GM21447 (cell line): Measurements from ENCODE around the gene CTTNBP2.
A peak's percentile ranks its signal among the peaks of the same experiment; 100 is the strongest.

Experiments
- ATAC-seq: cut with Tn5 transposase; IDR thresholded peaks from one replicate; pipeline ENCODE4 v1.9.1; 2021; ENCODE audit not compliant: unreplicated experiment

The CTTNBP2 gene

DNA sequence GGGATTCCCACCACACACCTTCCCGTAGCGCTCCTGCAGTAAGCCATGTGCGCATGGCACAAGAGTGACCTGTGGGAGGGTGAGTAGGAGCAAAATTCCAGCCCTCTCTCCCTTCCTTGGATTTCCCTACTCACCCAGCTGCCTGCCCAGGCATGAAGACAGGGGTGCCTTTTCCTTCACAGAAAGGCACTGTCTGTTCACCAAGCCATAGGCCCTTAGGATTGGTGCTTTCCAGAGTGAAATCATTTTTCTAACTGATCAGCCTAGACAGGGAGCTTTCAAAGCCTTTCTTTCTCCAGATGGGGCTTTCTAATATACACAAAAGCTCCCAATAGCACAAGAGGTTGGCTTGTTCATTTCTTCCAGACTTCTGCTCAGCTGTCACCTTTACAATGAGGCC is 79.7 kb downstream of the CTTNBP2 start:
- no peak for ATAC-seq

DNA sequence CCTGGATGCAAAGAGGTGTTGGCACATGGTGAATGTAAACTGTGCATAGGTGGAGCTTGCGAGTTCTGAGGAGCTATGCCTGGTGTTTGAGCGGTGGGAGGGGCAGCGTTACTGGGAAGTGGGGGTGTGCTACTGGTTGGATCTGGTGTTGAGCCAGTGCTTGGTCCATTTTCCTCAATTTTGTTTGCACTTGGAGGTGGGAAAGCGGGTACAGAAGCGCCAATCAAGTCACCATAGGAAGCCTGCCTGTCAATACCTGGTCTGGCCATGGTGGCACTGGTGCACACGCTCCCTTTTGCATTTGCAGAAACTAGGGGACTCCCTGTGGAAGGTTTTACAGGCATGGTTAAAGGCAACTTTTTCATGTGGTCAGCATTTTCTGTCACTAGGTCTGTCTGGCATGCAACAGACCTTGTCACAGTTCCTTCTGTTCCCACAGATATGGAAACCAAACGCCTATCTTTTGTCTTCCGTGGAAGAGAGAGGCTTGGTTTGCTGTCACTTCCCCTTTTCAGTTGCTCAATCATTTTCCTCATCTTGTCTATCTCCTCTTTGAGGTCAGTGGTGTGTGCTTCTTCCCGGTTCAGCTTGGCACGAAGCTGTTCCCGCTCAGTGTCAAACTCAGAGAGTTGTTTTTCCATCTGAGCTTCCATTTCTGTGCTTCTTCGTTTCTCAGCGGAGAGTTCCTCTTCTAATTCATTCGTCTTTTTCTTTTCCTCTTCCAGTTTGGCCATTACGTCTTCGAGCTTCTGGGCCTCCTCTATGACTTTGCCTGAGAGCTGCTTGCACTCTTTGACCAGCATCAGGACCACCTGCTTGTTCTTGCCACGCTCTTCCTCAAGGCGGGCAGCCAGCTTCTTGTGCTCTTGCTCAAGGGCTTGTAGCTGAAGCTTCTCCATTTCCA is 81.1 kb downstream of the CTTNBP2 start:
- ATAC-seq = peak; percentile 78

DNA sequence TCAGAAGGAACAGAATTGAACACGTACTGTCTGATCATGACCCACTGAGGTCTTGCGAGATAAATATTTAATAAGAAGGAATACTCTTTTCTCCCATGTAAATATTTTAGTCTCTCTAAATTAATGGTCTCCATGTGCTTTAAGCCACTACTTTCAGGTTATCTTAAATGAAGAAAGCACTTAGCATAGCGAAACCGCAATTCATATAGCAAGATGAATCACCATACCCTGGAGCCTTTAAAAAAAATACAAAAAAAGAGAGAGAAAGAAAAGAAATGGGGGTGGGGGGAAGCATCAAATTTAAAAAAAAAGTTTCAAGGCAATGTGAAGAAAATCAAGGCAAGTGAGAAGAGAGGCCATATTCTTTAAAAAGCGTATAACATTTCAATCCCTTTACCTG is 82.5 kb downstream of the CTTNBP2 start:
- ATAC-seq = no peak

DNA sequence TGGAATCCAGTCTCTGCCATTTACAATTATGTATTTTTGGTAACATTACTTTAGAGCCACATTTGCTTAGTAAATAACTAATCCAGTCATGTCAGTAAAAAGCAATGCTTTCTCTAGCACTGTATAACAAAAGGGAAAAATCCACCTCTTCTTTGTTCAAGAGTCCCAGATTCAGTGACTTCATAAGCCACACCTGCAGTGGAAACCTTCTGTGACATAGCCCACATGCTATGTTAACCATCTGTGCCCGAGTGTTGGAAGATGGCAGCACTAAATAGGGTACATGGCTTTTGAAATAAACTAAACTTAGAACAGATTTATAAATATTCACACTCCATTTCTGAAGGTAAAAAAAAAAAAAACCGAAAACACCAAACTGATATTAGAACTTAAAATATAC is 83.0 kb downstream of the CTTNBP2 start:
- ATAC-seq = no peak

DNA sequence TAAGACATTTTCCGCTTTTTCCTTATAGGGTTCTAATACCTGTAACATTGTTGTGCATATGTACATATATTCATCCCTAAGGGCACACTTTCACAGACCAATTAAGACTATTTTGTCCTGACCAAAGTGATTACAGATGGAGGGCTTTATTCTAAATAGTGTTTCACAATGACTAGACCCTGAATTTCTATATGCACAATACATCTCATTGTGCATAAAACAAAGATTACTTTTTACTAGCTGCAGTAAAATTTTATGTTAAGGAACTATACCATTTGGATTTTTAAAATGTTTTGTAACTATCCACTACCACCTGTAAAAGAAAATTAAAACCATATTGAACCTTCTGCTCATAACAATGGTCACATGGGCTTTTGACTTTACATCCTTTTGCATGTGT is 87.8 kb downstream of the CTTNBP2 start:
- no peak for ATAC-seq

DNA sequence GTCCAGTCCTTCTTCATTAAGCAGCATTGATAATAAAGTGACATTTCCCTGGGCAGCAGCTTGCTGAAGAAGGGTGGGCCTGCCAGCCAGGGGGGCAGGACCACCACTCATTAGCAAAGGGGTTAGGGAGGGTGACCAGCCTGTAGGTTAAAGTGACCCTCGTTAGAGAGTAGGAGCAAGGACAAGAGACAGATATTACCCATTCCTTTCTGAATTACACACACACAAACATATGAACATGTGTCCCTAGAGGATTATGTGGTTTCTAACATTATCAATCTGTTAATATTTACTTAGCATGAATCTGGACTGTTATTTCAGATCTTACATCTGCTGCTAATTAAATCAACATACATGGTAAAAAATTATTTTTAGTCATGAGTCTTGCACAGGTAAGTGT is 88.9 kb downstream of the CTTNBP2 start:
- no peak for ATAC-seq

DNA sequence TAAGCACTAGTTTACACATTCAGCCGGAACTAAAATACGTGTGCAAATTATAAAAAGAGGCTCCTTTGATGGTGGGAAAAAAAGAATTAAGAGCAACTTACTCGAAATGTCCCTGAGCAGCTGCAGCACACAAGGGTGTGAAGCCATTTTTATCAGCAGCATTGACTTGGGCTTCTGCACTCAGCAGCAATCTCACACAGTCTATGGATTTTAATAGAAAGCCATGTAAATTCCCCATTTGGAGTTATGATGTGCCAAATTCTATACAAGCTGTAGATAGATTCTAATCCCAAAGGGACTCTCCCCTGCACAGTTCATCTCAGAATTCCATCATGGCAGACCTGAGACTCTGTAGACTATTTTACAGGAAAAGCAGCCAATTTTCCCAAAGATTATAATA is 90.5 kb downstream of the CTTNBP2 start:
- ATAC-seq = no peak

DNA sequence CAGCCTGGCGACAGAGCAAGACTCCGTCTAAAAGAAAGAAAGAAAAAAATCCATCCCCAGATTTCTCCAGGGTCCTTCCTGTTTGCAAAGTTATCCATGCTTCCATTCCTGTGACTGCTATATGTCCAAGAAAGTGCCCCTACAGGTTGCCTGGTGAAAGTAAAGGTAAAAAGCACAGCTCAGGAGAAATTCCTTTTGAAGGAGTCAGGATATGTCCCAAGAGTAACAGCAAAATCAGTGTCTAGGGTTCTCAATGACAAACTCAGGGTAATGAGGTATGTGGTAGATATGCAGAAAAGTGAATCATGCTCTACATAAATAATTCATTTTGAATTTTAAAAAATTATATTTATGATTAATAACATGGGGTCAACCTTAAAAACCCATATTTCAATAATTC is 91.5 kb downstream of the CTTNBP2 start:
- ATAC-seq = no peak

DNA sequence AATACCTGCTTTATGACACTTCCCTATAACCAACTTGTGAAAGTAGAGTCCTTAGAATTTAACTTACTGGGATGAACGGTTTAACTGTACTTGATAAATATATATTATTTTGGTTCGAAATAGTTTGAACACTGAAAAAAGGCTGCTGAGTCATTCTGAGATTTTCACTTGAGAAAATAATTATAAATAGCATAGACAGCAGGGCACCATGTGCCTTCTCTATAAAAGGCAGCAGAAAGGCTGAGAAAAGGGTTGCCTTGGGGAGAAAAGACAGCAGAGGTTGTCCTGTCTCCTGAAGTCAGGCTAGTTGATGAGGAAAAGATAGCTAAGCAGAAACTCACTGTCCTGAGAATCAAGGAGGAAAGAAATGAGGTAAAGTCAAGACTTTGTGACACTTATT is 92.4 kb downstream of the CTTNBP2 start:
- ATAC-seq = peak; percentile 93

DNA sequence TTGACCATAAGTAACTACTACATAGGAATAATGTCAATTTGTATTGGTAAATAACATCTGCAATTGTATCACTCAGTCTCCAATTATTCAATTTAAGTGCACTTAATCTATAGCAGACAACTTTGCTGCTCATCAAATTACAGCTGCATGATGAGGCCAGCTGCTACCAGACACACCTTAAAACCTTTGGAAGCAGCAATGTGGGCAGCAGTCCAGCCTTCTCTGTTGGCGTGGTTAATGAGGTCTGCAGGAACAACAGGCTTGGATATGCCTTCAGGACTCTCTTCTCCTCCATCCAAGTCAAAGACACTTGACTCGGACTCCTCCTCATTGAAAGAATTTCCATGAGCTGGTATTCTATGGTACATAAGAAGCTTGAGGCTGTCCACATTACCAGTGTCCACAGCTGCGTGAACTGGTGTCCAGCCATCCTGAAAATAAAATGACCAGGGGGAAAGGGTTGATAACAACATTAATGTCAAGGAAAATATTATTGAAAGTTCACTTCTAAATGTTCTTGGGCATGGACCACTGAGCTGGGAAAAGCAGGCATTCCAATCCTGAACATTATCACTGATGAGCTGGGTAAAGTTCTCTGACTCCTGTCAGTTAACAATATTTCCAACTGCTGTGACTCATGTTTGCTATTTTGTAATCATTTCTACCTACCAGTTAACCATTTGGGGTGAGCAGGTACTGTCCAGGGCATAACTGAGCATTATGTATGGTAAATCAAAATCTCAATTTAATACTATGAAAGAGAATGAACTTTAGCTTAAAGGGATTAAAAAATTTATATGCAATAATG is 95.7 kb downstream of the CTTNBP2 start:
- ATAC-seq = no peak

DNA sequence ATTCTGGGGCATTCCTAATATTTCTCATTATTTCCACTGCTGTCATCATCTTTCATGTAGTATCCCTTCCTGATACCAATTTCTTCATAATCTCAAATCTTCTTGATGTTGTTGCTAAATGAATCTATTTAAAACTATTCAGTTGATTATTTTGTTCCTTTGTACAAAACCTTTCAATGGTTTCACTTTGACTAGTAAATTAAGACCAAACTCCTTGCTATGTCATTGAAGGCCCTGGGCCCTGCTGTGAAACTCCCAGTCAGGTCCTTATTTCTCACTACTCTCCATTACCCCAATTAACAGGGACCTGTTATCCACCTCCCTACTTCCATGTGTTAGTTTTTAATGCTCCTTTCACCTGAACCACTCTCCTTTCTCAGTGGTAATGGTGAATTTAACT is 97.0 kb downstream of the CTTNBP2 start:
- no peak for ATAC-seq

DNA sequence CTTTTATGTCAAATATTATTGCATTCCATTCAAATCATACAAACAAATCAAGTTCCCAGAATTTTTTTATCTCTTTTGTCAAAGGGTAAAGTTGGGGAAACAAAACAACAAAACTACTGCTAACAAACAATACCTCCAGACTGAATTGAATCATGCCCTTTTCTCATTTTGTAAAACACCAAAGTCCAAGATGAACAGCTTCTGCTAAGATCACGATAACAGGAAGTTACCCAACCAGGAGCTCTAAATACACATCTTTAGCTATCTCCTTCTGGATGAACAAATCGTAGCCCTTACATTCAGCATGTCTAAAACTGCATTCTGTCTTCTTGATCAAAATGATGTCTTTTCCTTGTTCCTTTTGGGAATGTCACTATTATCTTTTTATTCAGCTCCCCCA is 97.4 kb downstream of the CTTNBP2 start:
- ATAC-seq = no peak

DNA sequence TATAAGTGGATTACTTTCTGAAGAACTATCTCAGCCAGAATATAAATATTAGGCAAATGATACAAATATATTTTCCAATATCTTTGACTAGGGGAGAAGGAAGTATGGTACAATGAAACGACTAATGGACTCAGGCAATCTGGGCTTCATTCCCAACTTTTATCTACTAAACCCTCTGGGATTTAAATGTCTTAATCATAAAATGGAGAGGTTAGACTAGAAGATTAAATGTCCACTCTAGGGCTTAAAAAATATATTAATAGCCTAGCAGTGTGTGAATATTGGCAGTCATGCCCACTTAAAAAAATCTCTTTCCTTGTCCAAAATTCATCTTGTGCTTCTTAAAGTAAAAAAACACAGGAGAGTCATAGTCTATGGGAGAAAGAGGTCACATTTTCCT is 98.3 kb downstream of the CTTNBP2 start:
- no peak for ATAC-seq

DNA sequence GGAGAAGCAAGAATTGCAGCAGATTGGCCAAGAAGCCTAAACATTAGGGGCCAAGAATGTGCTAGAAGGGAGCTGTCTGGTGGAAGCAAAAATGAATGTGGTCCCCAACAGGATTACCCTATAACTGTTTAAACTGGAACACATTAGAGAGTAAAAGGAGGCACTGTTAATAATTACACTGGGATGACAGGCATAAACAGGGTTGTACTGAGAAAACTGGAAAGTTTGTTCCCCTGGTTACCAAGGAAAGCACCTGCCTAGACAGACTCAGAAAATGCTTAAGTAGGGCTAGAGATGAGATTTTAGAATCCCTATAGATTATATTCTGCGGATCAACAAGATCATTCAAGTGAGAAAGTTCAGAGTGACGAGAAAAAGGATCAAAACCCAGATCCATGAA is 100.8 kb downstream of the CTTNBP2 start:
- ATAC-seq = peak; percentile 35

DNA sequence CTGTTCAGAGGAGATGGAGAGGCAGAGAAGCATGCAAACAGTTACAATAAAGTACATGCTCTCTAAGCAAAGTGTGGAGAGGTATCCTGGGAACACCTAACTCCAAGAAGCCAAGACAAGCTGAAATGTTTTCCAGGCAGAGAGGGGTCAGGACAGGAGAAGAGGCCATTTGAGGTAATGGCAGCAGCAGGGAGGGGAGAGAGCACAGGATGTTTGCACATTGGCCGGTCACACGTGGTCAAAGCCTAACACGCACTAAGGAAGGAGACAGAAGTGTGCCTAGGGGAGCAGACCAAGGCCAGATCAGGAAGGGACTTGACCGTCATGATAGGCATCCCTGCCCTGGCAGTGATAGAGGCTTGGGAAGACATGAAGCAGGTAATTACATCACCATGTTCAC is 101.5 kb downstream of the CTTNBP2 start:
- ATAC-seq = no peak

DNA sequence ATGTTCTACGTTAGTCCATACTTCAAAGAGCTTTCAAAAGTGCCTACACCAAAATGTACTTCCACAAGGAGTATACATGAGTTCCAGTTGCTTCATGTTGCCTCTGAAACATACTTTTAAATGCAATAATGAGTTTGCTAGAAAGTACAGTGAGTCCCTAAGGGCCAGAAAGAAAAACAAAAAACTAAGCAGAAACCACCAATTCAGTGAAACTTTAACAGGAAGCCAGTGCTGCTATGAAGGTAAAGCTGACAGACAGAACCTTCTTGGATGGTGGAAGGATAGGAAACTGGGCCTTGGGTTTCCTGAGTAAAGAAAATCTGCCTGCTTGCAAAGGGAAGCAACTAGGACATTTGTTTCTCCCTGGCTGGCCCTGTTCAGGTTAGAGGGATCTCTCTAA is 104.2 kb downstream of the CTTNBP2 start:
- ATAC-seq = peak; percentile 31

DNA sequence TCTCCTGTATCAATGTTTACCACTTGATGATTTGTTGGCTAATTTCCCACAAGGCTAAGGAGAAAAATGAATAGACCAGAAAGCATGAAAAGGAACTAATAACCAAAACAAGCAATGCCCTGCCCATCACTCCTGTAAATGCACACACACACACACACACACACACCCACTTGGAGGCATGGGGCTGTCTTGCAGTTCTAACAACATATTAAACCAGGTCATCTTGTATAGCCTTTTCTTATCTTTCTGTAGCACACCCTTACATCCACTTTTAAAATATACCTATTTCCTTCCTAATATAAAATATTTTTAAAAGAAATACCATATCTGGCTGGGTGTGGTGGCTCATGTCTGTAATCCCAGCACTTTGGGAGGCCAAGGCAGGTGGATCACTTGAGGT is 105.3 kb downstream of the CTTNBP2 start:
- ATAC-seq = no peak

DNA sequence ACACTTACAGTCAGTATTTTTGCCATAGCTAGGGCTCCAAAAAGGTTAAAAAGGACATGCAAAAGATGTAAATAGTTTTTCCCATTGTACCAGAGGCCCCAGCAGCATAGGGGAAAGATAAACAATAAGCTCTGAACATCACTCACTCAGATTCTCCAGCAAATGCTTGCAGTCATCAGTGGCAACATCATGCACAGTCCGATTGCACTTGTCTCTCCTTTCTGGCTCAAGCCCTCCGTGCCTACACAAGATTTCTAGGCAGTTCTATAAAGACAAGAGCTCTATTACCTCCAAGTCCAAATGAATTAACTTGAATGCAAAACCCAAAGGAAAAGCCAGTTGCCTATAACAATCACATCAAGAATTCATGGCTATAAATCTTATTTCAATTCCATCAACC is 106.3 kb downstream of the CTTNBP2 start:
- no peak for ATAC-seq

DNA sequence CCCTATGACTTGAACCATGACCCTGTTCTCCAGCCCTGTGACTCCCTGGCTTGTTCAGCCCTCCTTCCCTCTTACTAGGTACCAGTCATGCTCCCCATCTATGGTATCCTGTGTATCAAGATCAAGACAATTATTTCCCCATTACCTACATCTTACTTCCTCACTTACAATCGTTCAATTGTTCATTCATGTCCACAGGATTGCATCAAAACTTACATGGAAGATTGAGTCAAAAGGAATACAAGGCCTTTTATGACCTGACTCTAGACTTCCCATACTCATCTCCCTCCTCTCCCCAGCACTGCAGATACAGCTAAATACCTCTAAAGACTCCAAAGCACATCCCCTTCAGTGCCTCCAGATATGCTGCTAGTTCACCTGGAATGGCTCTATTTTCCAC is 109.2 kb downstream of the CTTNBP2 start:
- no peak for ATAC-seq

DNA sequence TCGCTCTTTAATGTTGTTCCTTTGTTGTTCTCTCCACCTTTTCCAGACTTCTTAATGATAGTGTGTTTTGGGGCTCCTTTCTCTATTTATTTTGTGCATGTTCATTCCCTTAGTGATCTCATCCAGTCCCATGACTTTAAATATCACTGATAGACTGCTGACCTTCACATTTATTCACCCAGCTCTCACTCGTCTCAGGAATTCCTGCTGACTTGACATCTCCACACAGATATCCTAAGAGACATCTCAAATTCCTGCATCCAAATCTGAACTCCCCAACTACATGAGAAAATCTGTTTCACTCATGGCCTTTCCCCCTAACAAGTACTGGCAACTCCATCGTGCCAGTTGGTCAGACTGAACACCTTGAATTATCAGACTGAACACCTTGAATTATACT is 111.2 kb downstream of the CTTNBP2 start:
- no peak for ATAC-seq

DNA sequence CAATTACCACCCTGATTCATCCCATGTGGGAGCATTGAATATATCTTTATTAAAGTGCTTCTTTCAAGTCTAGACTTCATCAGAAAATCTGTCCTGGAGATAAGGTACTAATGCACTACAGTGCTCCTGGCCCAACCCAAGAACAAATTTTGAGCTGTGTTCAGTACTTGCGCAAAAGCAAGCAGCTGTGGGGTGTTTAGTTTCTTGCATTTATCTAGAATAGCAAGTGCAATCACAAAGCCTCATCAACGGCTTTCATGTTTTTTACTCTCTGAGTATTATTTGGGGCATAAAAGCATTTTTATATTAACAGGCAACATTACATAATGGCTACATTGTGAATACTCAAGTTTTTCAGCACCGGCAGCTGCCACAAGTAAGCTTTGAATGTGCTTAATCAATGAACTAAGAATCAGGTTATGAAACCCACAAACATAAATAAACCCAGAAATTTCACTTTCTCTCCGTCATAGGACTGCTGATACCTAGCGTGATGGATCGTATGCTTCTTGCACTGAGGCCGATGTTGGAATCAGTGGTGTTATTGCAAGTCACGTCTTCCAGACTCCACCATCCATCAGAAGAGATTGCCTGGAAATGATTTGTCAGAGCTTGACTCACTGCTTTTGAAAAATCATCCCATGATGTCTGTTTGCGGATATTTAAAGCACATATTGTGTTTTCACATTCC is 113.1 kb downstream of the CTTNBP2 start:
- ATAC-seq = no peak

DNA sequence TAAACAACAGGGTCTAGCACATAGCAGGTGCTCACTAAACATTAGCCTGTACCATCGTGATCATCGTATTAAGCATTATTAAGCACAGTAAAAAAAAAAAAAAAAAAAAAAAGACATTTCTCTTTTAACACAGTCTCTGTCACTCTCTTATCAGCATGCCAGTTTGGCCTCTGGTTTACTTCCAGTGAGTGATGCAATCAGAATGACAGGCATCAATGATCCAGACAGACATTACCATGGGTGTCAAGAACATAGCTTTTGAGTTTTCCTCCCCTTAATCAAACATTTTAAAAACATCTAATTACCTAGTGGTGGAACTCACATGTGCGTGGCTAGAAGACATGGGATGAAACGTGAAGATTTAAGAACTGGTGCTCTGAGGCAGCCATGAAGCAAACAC is 115.8 kb downstream of the CTTNBP2 start:
- no peak for ATAC-seq
